ENCODE data around the gene ADRM1.

DNA sequence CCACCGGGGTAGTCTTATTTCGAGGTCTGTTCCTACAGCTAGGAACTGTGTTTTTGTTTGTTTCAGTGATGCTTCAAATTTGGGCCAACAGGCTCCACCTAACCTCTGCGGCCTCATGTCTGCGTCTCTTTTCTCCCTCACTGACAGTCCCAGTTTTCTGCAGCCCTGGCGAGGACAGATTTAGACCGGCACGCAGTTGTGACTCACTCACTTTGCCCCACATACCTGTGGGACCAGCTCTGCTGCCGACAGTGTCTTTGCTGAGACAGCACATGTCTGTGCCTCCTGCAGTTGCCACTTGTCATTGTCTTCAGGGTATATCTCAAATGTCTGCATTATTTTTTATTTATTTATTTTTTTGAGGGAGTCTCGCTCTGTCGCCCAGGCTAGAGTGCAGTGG lies 35.3 kb upstream of the ADRM1 start:
- no peak for TF ChIP-seq ZNF8 (CRISPR knock-in tag; IDR thresholded peaks at IDR 0.05)
- no peak for TF ChIP-seq CSDC2 (CRISPR knock-in tag; IDR thresholded peaks at IDR 0.05)
- no peak for TF ChIP-seq ARNTL (CRISPR knock-in tag; IDR thresholded peaks at IDR 0.05; ENCODE audit: borderline replicate concordance, low read depth)
- TF ChIP-seq CREB5 (CRISPR knock-in tag; IDR thresholded peaks at IDR 0.05; ENCODE audit: low read depth), result no peak
- no peak for TF ChIP-seq PPARA (CRISPR knock-in tag; IDR thresholded peaks at IDR 0.05; ENCODE audit: borderline replicate concordance)

Measured in SK-N-SH treated with all-trans-retinoic acid at 6 μM for 48 hours (cell line).